PC-9 (cell line): Measurements from ENCODE around the gene CHST11. TPM values are rescaled to one million over a fixed set of nuclear protein-coding genes. Genes with fewer than 3 reads are reported as not detected.

Experiments used
- BruUV-seq: library from RNA; stranded (reverse); fragments of 400-500 nt; replicated peaks from 2 replicates; lab custom pipeline; 2021; lab: Mats Ljungman, UMichigan
- CTCF ChIA-PET: fragments of 300-600 bp; sonication (Branson Sonifier 250); formaldehyde crosslinking; loops from one replicate; lab custom pipeline; 2022; ENCODE audit warnings: antibody characterized with exemption; lab: Charles Lee
- POLR2A ChIA-PET: fragments of 300-600 bp; sonication (Branson Sonifier 250); formaldehyde crosslinking; loops from one replicate; lab custom pipeline; 2022; ENCODE audit warnings: antibody characterized with exemption; ENCODE audit not compliant: unreplicated experiment; lab: Charles Lee
- DNase-seq, 2 experiments: peaks; one replicate each; pipeline versions ENCODE4 v3.0.0 to v3.0.0-alpha.2; 2015 to 2022; ENCODE audit warnings: mixed read lengths in 1 of 2
- H2AFZ ChIP-seq: fragments of 200-600 bp; sonication (generic); 2 replicates; pipeline ENCODE4 v1.8.1; 2017; ENCODE audit warnings: antibody characterized with exemption
- H3F3A ChIP-seq: fragments of 200-600 bp; sonication (generic); 2 replicates; pipeline ENCODE4 v1.8.1; 2017; ENCODE audit warnings: antibody characterized with exemption, mild to moderate bottlenecking, low read depth; ENCODE audit not compliant: insufficient read depth
- H3K27ac ChIP-seq: fragments of 200-600 bp; sonication (generic); 2 replicates; pipeline ENCODE4 v1.6.1; 2016; ENCODE audit warnings: mixed run types
- H3K27me3 ChIP-seq: fragments of 200-600 bp; sonication (generic); 2 replicates; pipeline ENCODE4 v1.6.1; 2016; ENCODE audit warnings: low read depth, mixed run types; ENCODE audit not compliant: insufficient read depth
- H3K36me3 ChIP-seq: fragments of 200-600 bp; sonication (generic); 2 replicates; pipeline ENCODE4 v1.6.1; 2016; ENCODE audit warnings: low read depth, mixed run types
- H3K4me1 ChIP-seq: fragments of 200-600 bp; sonication (generic); replicated peaks from 2 replicates; pipeline ENCODE4 v1.6.1; 2016; ENCODE audit warnings: mixed run types; ENCODE audit not compliant: insufficient read depth
- H3K4me2 ChIP-seq: fragments of 200-600 bp; sonication (generic); 2 replicates; pipeline ENCODE4 v1.6.1; 2017; ENCODE audit warnings: mixed run types
- H3K4me3 ChIP-seq: fragments of 200-600 bp; sonication (generic); 2 replicates; pipeline ENCODE4 v1.6.1; 2016; ENCODE audit warnings: mixed run types
- H3K79me2 ChIP-seq: fragments of 200-600 bp; sonication (generic); 2 replicates; pipeline ENCODE4 v1.6.1; 2017; ENCODE audit warnings: low read depth, mixed run types
- H3K9me2 ChIP-seq: fragments of 200-600 bp; sonication (generic); 2 replicates; pipeline ENCODE4 v1.8.1; 2017; ENCODE audit warnings: mild to moderate bottlenecking; ENCODE audit not compliant: insufficient read depth
- H3K9me3 ChIP-seq: fragments of 200-600 bp; sonication (generic); 2 replicates; pipeline ENCODE4 v1.8.1; 2016; ENCODE audit warnings: low read depth; ENCODE audit not compliant: insufficient read depth
- H4K20me1 ChIP-seq: fragments of 200-600 bp; sonication (generic); 2 replicates; pipeline ENCODE4 v1.8.1; 2017; ENCODE audit not compliant: insufficient read depth
- CTCF ChIP-seq: fragments of 200-600 bp; sonication (generic); conservative IDR thresholded peaks from 2 replicates; pipeline ENCODE4 v1.6.1; 2017; ENCODE audit warnings: mixed run types, antibody characterized with exemption, mild to moderate bottlenecking, moderate library complexity
- EZH2 ChIP-seq: fragments of 200-600 bp; sonication (generic); IDR thresholded peaks from 2 replicates; pipeline ENCODE4 v1.8.0; 2017; ENCODE audit warnings: antibody characterized with exemption, low read depth
- intact Hi-C: fragments of 100-400 bp; cut with micrococcal nuclease; formaldehyde crosslinking; loops from one replicate; pipeline ENCODE4 v1.10.0; 2022; ENCODE audit not compliant: unreplicated experiment
- total RNA-seq: library from RNA; stranded (reverse); gene quantifications from 2 replicates; pipeline ENCODE4 v1.2.3, GENCODE V29; 2021

Gene CHST11
- total RNA-seq, 1 experiment from 2014 or later: 39.9 TPM

DNA sequence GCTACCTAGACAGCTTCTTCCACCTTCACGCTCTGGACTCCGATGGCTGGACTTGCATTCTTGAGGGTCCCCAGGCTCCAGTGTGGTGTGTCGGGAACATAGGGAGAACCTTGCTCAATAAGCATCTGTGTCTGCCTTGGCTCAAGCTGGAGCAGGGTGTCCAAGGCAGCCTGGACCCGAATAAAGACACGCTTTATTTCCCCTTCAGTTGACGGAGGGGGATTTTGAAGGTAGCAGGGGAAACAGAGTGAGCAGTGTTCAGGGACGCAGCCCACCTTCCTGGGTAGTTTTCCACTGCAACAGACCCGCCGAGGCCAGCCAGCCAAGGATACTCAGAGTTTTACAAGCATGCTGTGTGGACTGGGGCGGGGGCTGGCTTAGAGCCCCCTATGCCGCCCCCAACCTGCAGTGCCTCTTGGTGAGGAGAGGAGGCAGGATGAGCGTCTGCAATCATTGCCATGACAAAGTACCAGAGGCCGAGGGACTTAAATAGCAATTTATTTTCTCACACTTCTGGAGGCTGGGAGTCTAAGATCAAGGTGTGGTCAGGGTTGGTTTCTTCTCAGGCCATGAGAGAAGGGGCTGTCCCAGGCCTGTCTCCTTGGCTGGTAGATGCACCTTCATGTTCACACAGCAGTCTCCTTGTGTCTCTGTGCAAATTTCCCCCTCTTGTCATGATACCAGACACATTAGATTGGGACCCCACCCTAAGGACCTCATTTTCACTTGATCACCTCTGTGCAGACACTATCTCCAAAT is 201.2 kb downstream of the CHST11 start:
- no peaks in the 10 kb centered on the region for H3K9me3 ChIP-seq
- intact Hi-C loops: no loop called here
- peaks cover 91% of the 10 kb centered on the region for H3K79me2 ChIP-seq
- H3K27ac ChIP-seq: no peak overlapping the region
- CTCF ChIA-PET: no interaction called here
- DNase-seq: no peak
- H3K4me3 ChIP-seq: no peak overlapping the region
- H3K27me3 ChIP-seq: no peaks in the 10 kb centered on the region
- H3K4me1 ChIP-seq: peaks cover 25% of the 10 kb centered on the region
- H4K20me1 ChIP-seq: peaks cover 8% of the 10 kb centered on the region
- TF ChIP-seq EZH2 (no peak), CTCF (no peak)
- H3K36me3 ChIP-seq: no peaks in the 10 kb centered on the region
- H2AFZ ChIP-seq: no peak overlapping the region
- BruUV-seq: no TSS peak
- POLR2A ChIA-PET: no interaction called here
- no peaks in the 10 kb centered on the region for H3K9me2 ChIP-seq
- H3F3A ChIP-seq: peaks cover 61% of the 10 kb centered on the region
- H3K4me2 ChIP-seq: no peak overlapping the region

GRCh38 chr12:104659058-104659457 is 202.3 kb downstream of the CHST11 start:
- no peaks in the 10 kb centered on the region for H3K9me2 ChIP-seq
- POLR2A ChIA-PET: no interaction called here
- TF ChIP-seq CTCF (no peak), EZH2 (no peak)
- H3K79me2 ChIP-seq: peaks cover 91% of the 10 kb centered on the region
- CTCF ChIA-PET: no interaction called here
- H3K27me3 ChIP-seq: no peaks in the 10 kb centered on the region
- no peak overlapping the region for H3K4me2 ChIP-seq
- H3F3A ChIP-seq: peaks cover 64% of the 10 kb centered on the region
- DNase-seq: no peak
- H3K36me3 ChIP-seq: no peaks in the 10 kb centered on the region
- H3K27ac ChIP-seq: no peak overlapping the region
- no peaks in the 10 kb centered on the region for H3K9me3 ChIP-seq
- H4K20me1 ChIP-seq: peaks cover 3% of the 10 kb centered on the region; the same call in 1 of the 2 replicates
- no peak overlapping the region for H2AFZ ChIP-seq
- no peak overlapping the region for H3K4me3 ChIP-seq
- intact Hi-C loops: no loop called here
- no TSS peak for BruUV-seq
- H3K4me1 ChIP-seq: peaks cover 32% of the 10 kb centered on the region

- Histone ChIP-seq H3K27me3 (no peaks in the 10 kb centered on the region), H3K79me2 (peaks cover 77% of the 10 kb centered on the region), H3K4me1 (peaks cover 34% of the 10 kb centered on the region), H3K9me3 (no peaks in the 10 kb centered on the region), H3K4me3 (no peak overlapping the region), H3K9me2 (no peaks in the 10 kb centered on the region), H3F3A (peaks cover 51% of the 10 kb centered on the region), H3K27ac (peak overlapping the region; percentile 36), H3K36me3 (peaks cover 2% of the 10 kb centered on the region; the same call in 1 of the 2 replicates), H4K20me1 (peaks cover 3% of the 10 kb centered on the region; the same call in 1 of the 2 replicates), H2AFZ (no peak overlapping the region), H3K4me2 (peak overlapping the region; percentile 42)
- BruUV-seq: no TSS peak
- DNase-seq: peak in 1 of 2 experiments; percentile 72
- ChIA-PET CTCF (no interaction called here), POLR2A (no interaction called here)
- intact Hi-C loops: no loop called here
- no peak for TF ChIP-seq CTCF
- no peak for TF ChIP-seq EZH2
These were observed 205.5 kb downstream of the CHST11 start for GRCh38 chr12:104662203-104662602.
